HG03460 (cell line): ENCODE data around the gene SCN3A.

Experiments
- ATAC-seq: cut with Tn5 transposase; IDR thresholded peaks from one replicate; pipeline ENCODE4 v1.9.1; 2021; ENCODE audit not compliant: unreplicated experiment

Gene SCN3A

GRCh38 chr2:165203689-165204559 lies at the start of gene SCN3A:
TSS of gene SCN3A (minus strand) at chr2:165204050. CDS start at chr2:165176394, 27,656 bp downstream.
- ATAC-seq: peak; percentile 66

- no peak for ATAC-seq
Measured at GRCh38 chr2:165253178-165253577, 49.3 kb upstream of the SCN3A start.

GRCh38 chr2:165251366-165251765 lies 47.5 kb upstream of the SCN3A start:
- ATAC-seq: no peak

- no peak for ATAC-seq
Measured at GRCh38 chr2:165248238-165248637, 44.4 kb upstream of the SCN3A start.

- ATAC-seq: no peak
Measured at GRCh38 chr2:165245081-165245793, 41.4 kb upstream of the SCN3A start.

GRCh38 chr2:165240916-165241315 lies 37.1 kb upstream of the SCN3A start:
- ATAC-seq: no peak

GRCh38 chr2:165239856-165240515 lies 36.1 kb upstream of the SCN3A start:
- ATAC-seq: no peak

- peak; percentile 65 for ATAC-seq
Measured at GRCh38 chr2:165239230-165239629, 35.4 kb upstream of the SCN3A start, which contains the start of gene SCN2A. TSS of gene SCN2A (plus strand) at chr2:165239414. CDS start at chr2:165295824, 56,410 bp downstream.

GRCh38 chr2:165238295-165238694 lies 34.4 kb upstream of the SCN3A start:
- ATAC-seq: no peak

GRCh38 chr2:165237056-165237455 lies 33.2 kb upstream of the SCN3A start:
- ATAC-seq: no peak

- ATAC-seq: no peak
Measured at GRCh38 chr2:165227571-165227970, 23.7 kb upstream of the SCN3A start.

- no peak for ATAC-seq
Measured at GRCh38 chr2:165224941-165225340, 21.1 kb upstream of the SCN3A start.

- ATAC-seq: no peak
Measured at GRCh38 chr2:165219481-165219880, 15.6 kb upstream of the SCN3A start.

- ATAC-seq: no peak
Measured at GRCh38 chr2:165214093-165214492, 10.2 kb upstream of the SCN3A start.

- no peak for ATAC-seq
Measured at GRCh38 chr2:165208094-165208493, 4.2 kb upstream of the SCN3A start.

GRCh38 chr2:165205865-165206264 lies 2.0 kb upstream of the SCN3A start:
- no peak for ATAC-seq

GRCh38 chr2:165202239-165202638 lies 1.6 kb downstream of the SCN3A start:
- no peak for ATAC-seq

GRCh38 chr2:165198181-165198580 lies 5.7 kb downstream of the SCN3A start:
- no peak for ATAC-seq

- no peak for ATAC-seq
Measured at GRCh38 chr2:165197346-165197745, 6.5 kb downstream of the SCN3A start.

GRCh38 chr2:165196411-165196810 lies 7.4 kb downstream of the SCN3A start:
- ATAC-seq: no peak

- peak; percentile 98 for ATAC-seq
Measured at GRCh38 chr2:165193178-165193777, 10.6 kb downstream of the SCN3A start.
